Mesodermal cell (in vitro differentiated cells): ENCODE data around the gene SRSF11.
A peak's percentile ranks its signal among the peaks of the same experiment; 100 is the strongest.
"Not testable (repeated sequence)": the region's sequence is repeated elsewhere in the genome, so short reads cannot be mapped to it uniquely, and the experiment has no call there.

Experiments used
- H3K27ac ChIP-seq: 2 replicates; pipeline ENCODE4 v1.7.0; 2013; ENCODE audit warnings: mild to moderate bottlenecking, low read depth, low read length, moderate library complexity; ENCODE audit not compliant: severe bottlenecking
- H3K36me3 ChIP-seq: 2 replicates; pipeline ENCODE4 v1.7.1; 2013; ENCODE audit warnings: mild to moderate bottlenecking, low read length, moderate library complexity; ENCODE audit not compliant: control insufficient read depth, insufficient read depth
- H3K4me1 ChIP-seq: one replicate; pipeline ENCODE4 v1.7.1; 2013; ENCODE audit warnings: mild to moderate bottlenecking, low read length; ENCODE audit not compliant: insufficient read depth, control insufficient read depth, poor library complexity, severe bottlenecking
- H3K4me3 ChIP-seq: 2 replicates; pipeline ENCODE4 v1.7.0; 2013; ENCODE audit warnings: low read length, control low read depth, mild to moderate bottlenecking; ENCODE audit not compliant: insufficient read depth, poor library complexity, severe bottlenecking; ENCODE audit errors: extremely low read depth
- H3K9me3 ChIP-seq: 2 replicates; pipeline ENCODE4 v1.7.1; 2013; ENCODE audit warnings: mild to moderate bottlenecking, low read length, moderate library complexity; ENCODE audit not compliant: control insufficient read depth
- WGBS, 2 experiments: methylation state at CpG; one replicate each; pipeline ENCODE4 v1.1.5; 2013; ENCODE audit warnings: missing lambda C conversion rate in 2 of 2; ENCODE audit not compliant: insufficient coverage in 2 of 2; 5-methylcytosine and 5-hydroxymethylcytosine counted together

The SRSF11 gene

GRCh38 chr1:70204139-70204538 lies 17.0 kb upstream of the SRSF11 start:
- Histone ChIP-seq H3K9me3 (no peaks in the 10 kb centered on the region), H3K4me3 (peak overlapping the region; percentile 95), H3K36me3 (peaks cover 18% of the 10 kb centered on the region), H3K4me1 (peaks cover 5% of the 10 kb centered on the region), H3K27ac (no peak overlapping the region)
- WGBS, 2 experiments = no CpG with 5 or more reads among the region's 1 CpG

DNA sequence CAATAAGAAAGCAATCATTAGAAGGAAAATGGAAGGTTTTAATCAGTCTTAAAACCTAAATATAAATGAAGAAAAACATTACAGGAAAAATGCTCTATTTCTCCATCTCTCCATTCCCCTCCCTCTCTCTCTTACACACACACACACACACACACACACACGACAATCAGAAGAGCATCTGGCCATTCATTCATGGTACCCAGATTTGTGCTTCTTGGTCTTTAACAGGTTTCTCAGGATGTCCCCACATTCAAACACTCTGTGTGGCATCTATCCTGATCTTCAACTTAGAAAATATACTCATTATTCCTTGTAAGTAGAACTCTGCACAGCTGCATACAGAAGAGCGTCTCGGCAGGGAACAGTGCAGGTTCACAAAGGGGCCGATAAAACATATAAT lies 16.6 kb upstream of the SRSF11 start:
- peak overlapping the region; percentile 95 for H3K4me3 ChIP-seq
- 4 to 5% methylated on average over 3 to 4 of the region's 4 CpGs for WGBS, 2 experiments
- H3K27ac ChIP-seq = no peak overlapping the region

DNA sequence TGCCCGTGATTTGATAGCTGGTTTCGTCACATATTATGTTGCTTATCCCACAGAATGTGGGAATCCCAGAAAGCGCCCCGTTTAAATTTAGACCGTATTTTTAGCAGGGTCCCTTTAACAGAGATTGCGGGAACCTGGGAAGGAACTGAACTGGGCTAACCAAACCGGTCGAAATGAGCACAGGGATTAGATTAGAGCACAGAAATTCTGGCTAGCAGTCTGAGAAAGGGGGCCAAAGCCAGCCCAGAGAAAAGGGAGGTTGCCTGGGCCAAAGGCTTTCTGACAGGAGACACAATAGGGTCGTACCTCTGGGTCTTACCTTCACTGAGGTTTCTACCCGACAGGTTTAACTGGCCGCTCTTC lies 16.1 kb upstream of the SRSF11 start:
- H3K9me3 ChIP-seq = no peaks in the 10 kb centered on the region
- H3K4me3 ChIP-seq = peak overlapping the region; percentile 95
- WGBS, 2 experiments = 0 to 2% methylated on average over 9 to 10 of the region's 11 CpGs
- H3K4me1 ChIP-seq = peaks cover 5% of the 10 kb centered on the region
- H3K36me3 ChIP-seq = peaks cover 24% of the 10 kb centered on the region
- H3K27ac ChIP-seq = peak overlapping the region; percentile 73

More for the DNA sequence above, 16.6 kb upstream of the SRSF11 start:
- Histone ChIP-seq H3K36me3 (peaks cover 19% of the 10 kb centered on the region), H3K4me1 (peaks cover 5% of the 10 kb centered on the region), H3K9me3 (no peaks in the 10 kb centered on the region)

- WGBS, 2 experiments = 0% methylated on average over 28 to 30 of the region's 47 CpGs
- Histone ChIP-seq H3K36me3 (peaks cover 29% of the 10 kb centered on the region), H3K4me3 (peak within 1 kb of the TSS; percentile 95), H3K4me1 (peaks cover 5% of the 10 kb centered on the region), H3K27ac (peak within 1 kb of the TSS; percentile 96), H3K9me3 (no peaks in the 10 kb centered on the region)
These were observed 15.6 kb upstream of the SRSF11 start, which contains the start of gene LRRC40 for GRCh38 chr1:70205434-70206118. Gene LRRC40, minus strand, starts transcription at chr1:70205579. Its CDS starts 39 bp downstream, at chr1:70205540.

- H3K9me3 ChIP-seq, H3K4me1 ChIP-seq, H3K27ac ChIP-seq: not testable (repeated sequence)
- Histone ChIP-seq H3K36me3 (peaks cover 29% of the 10 kb centered on the region), H3K4me3 (peak overlapping the region; percentile 95)
- 93% methylated on average over 15 to 16 of the region's 17 CpGs for WGBS, 2 experiments
These were observed 14.3 kb upstream of the SRSF11 start for GRCh38 chr1:70206833-70207232.

GRCh38 chr1:70207492-70207891 lies 13.7 kb upstream of the SRSF11 start:
- Histone ChIP-seq H3K36me3 (peaks cover 34% of the 10 kb centered on the region), H3K9me3 (no peaks in the 10 kb centered on the region), H3K27ac (no peak overlapping the region), H3K4me3 (no peak overlapping the region), H3K4me1 (peaks cover 5% of the 10 kb centered on the region)
- WGBS, 2 experiments = 100% methylated on average over 1 to 3 of the region's 4 CpGs

- 94% methylated on average over 2 to 3 of the region's 7 CpGs for WGBS, 2 experiments
- Histone ChIP-seq H3K4me1 (peaks cover 5% of the 10 kb centered on the region), H3K36me3 (peaks cover 37% of the 10 kb centered on the region), H3K4me3 (no peak overlapping the region), H3K27ac (no peak overlapping the region), H3K9me3 (no peaks in the 10 kb centered on the region)
These were observed 12.9 kb upstream of the SRSF11 start for GRCh38 chr1:70208292-70208691.

- Histone ChIP-seq H3K9me3 (no peaks in the 10 kb centered on the region), H3K4me1 (no peaks in the 10 kb centered on the region), H3K4me3 (no peak overlapping the region), H3K27ac (no peak overlapping the region), H3K36me3 (peaks cover 47% of the 10 kb centered on the region)
- WGBS, 2 experiments = no CpG with 5 or more reads among the region's 1 CpG
These were observed 10.4 kb upstream of the SRSF11 start for GRCh38 chr1:70210820-70211219.

- no peaks in the 10 kb centered on the region for H3K4me1 ChIP-seq
- no peak overlapping the region for H3K4me3 ChIP-seq
- H3K36me3 ChIP-seq = peaks cover 52% of the 10 kb centered on the region
- H3K9me3 ChIP-seq = no peaks in the 10 kb centered on the region
- H3K27ac ChIP-seq = no peak overlapping the region
These were observed 9.6 kb upstream of the SRSF11 start for GRCh38 chr1:70211541-70211940.

DNA sequence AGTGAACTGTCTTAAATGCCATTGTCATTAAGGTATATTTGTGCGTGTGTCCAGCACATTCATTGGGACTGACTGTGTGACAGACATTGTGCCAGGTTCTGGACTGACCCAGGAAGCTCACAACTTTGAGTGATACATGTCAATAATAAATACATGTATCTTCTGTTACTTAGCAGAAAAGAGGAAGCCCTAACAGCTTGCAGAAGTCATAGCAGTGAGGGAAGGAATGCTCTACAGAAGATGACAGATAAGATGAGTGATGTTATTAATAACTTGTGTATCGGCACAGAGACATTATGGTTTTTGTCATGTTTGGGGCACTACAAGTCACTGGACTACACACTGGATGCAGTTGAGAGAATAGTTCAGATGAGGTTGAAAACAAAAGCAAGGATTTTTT lies 1.2 kb upstream of the SRSF11 start:
- H3K4me1 ChIP-seq = peaks cover 12% of the 10 kb centered on the region
- peaks cover 39% of the 10 kb centered on the region for H3K36me3 ChIP-seq
- 86 to 100% methylated on average over 1 to 2 of the region's 2 CpGs for WGBS, 2 experiments
- no peak overlapping the region for H3K4me3 ChIP-seq
- H3K27ac ChIP-seq = peak overlapping the region; percentile 41
- no peaks in the 10 kb centered on the region for H3K9me3 ChIP-seq

DNA sequence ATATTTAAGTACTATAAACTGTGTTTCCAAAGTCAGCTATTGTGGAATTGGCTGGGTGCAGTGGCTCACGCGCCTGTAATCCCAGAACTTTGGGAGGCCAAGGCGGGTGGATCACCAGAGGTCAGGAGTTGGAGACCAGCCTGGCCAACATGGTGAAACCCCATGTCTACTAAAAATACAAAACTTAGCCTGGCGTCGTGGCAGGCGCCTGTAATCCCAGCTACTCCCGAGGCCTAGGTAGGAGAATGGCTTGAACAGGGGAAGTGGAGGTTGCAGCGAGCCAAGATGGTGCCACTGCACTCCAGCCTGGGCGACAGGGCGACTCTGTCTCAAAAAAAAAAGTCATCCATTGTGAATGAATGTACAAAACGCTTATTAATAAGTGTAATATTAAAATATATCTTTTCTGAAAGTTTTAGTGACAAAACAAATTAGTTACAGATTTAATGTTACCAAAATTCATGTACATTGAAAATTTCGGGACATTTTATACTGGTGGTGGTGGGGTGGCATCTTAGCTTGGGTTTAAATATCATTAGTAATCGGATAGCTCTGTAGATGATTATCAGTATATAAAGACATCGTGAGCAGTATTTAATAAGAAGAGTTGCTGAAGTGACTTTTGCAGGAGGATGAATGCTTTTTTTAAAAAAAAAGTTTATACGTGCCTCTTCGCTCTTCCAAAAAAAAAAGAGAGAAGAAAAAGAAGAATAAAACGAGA lies 503 bp upstream of the SRSF11 start:
- H3K27ac ChIP-seq = peak overlapping the region; percentile 97
- peaks cover 12% of the 10 kb centered on the region for H3K4me1 ChIP-seq
- no peaks in the 10 kb centered on the region for H3K9me3 ChIP-seq
- peak overlapping the region; percentile 75 for H3K4me3 ChIP-seq
- H3K36me3 ChIP-seq = peaks cover 36% of the 10 kb centered on the region
- WGBS, 2 experiments = 32 to 56% methylated on average over 6 to 8 of the region's 17 CpGs
